HT-29 (cell line): ENCODE results near the gene UGCG. TPM values are rescaled to one million over a fixed set of nuclear protein-coding genes. Genes with fewer than 3 reads are reported as not detected.
"Not testable (repeated sequence)": the region's sequence is repeated elsewhere in the genome, so short reads cannot be mapped to it uniquely, and the experiment has no call there.

Experiments
- DNase-seq: peaks from one replicate; pipeline ENCODE4 v3.0.0-alpha.2; 2015; ENCODE audit warnings: low spot score
- total RNA-seq: library from RNA; depleted of rRNA; stranded (reverse); fragments of >200 nt; shearing (Covaris generic); gene quantifications from 2 replicates; pipeline ENCODE4 v1.2.3, GENCODE V29; 2014

The UGCG gene
- total RNA-seq, 1 experiment from 2014 or later, result 38.0 TPM

DNA sequence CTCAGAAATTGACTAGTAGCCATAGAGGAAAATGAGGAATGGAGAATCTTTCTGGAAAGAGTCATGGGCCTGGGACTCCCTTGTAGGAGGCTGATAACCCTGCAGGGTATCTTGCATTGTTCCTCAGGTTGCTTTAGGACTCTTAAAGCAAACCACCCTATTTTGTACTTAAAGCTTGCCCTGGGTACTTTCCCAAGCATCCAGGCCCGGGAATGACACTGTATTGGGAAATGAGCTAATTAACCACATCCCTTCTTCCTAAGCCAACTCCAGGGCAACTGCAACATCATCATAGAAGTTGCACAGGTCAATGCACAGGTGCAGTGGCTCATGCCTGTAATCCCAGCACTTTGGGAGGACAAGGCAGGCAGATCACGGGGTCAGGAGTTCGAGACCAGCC is 55.9 kb downstream of the UGCG start:
- no peak for DNase-seq

DNA sequence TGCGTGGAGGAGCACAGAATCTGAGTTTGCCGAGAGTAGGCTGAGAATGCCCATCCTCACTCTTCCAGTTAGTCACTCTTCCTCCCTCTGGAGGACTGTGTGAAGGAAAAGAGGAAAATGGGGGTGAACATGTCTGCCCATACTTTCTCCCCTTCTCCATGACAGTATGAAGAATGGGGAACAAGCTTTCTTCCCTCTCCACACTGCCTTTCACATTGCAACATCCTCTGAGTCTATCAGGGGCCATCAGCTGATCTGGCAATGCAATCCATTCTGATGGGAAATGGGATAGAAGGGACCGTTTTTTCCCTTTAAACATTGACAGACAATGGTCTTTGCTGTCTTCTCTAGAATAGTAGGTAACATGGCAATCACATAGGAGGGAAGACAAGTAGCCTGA is 56.8 kb downstream of the UGCG start:
- no peak for DNase-seq

DNA sequence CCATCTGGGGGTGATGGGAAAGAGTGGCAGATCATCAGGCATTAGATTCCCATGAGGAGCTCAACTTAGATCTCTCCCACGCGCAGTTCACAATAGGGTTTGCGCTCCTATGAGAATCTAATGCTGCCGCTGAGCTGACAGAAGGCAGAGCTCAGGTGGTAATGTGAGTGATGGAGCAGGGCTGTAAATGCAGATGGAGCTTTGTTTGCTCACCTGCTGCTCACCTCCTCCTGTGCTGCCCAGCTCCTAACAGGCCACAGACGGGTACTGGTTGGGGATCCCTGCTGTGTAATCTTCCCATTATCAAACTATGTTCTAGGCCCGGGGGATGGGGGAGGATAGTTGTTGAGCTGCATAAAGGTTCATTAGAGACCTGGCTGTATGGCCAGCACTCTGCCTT is 58.4 kb downstream of the UGCG start:
- no peak for DNase-seq

DNA sequence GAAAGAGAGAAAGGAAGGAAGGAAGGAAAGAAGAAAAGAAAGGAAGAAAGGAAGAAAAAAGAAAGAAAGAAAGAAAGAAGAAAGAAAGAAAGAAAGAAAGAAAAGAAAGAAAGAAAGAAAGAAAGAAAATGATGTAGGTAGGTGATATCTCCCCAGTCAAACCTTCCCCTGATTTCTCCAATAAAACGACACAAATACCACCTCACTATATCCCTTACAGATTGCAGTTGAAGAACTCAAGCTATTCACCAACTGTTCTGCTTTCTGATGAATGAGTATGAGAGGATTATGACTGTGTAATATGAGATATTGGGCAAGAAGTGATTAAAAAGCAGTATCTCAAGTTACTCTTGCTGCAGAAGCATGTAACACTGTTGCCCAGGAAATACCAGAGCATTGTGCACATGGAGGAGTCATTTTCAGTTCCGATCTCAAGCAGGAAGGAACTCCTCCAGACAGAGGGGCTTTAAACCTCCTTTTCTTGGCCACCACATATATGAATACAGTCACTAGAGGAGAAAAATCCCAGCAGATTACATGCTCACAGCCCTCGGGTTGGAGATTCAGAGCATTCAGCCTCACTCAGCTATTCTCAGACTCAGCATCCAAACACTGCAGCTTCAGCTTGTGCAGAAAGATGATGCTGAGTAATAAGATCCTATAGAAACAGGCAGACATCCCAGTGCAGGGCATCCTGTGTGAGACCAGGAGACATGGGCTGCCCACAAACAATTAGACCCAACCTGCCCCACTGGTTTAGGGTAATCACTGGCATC is 61.4 kb downstream of the UGCG start:
- DNase-seq, result no peak

DNA sequence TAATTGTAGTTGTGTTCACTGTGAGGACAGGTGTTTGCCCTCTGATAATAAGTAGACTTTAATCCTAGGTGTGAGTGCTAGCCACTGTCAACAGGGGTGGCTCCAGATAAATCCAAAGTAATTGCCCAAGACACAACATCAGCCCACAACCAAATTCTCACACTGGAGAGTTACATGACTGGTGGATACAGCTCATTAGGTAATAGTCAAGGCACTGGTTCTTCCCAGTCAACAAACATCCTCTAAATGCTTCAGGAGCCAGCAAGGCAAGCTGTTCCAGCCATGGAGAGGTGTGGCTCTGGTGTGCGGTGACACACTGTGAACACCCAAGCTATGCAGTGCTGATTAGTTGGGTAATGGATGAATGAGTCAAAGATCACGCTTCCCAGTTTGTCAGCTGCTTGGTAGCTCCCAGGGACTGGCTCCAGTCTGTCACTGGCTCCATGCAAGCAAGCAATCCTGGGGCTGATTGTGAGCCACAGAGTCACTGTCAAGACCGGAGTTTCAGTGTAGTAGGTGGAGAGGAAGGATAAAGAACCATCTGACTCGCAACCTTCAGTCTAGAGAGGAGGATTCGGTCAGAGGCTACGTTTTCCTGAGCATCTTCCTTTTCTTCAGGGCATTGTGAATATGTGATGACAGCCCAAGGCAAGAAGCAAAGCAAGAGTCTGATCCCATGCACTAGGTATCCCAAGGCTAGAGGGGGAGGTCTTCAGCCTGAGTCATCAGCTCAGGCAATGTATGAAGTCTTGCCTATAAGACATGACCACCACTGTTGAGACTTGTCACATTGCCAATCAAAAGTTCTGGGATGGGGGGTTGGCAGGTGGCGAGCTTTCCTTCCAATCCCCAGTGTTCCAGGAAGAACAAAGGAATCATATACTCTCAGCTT is 63.1 kb downstream of the UGCG start:
- DNase-seq, result no peak

DNA sequence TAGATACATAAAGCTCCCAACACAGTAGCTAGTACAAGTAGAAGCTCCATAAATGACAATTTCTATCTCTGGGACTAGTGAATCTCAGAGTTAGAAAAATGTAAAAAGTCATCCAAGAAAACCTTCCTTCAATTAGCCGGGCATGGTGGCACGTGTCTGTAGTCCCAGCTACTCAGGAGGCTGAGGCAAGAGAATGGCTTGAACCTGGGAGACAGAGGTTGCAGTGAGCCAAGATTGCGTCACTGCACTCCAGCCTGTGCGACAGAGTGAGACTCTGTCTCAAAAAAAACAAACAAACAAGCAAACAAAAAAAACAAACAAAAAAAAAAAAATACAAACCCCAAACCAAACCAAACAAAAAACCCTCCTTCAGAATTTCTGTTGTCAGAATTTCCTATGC is 63.9 kb downstream of the UGCG start:
- DNase-seq, result not testable (repeated sequence)

DNA sequence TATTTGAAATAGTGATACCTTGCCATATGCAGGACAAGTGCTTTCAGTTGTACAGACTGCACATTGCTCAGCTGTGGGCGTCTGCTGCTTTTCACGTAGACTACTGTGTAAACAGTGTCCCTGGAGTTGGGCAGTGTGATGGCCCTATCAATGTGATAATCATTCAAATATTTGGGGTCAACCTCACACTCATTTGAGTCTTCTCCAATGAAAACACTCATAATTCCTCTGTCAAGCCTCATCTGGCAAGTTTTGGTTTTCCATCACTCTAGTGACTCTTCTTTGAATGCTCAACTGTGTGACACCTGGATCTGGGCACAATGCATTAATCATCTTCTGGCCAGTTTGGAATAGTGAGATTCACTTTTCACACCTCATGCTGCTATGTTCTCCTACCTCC is 64.4 kb downstream of the UGCG start:
- no peak for DNase-seq

DNA sequence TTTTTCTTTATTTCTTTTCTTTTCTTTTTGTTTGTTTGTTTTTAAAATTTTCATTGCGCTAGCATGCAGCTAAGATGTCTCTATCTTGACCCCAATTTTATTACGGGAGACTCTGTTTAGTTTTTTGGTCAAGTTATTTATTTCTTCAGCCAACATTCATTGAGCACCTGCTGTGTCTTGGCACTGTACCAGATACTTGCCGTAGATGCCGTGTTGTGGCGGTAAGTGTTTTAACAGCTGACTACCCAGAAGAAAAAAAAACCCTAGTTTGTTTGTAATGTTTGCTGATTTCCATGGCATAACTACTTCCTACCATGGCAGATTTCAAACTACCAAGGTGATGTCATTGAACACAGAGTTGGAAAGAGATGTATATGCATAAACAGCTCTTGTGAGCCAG is 65.0 kb downstream of the UGCG start:
- no peak for DNase-seq

DNA sequence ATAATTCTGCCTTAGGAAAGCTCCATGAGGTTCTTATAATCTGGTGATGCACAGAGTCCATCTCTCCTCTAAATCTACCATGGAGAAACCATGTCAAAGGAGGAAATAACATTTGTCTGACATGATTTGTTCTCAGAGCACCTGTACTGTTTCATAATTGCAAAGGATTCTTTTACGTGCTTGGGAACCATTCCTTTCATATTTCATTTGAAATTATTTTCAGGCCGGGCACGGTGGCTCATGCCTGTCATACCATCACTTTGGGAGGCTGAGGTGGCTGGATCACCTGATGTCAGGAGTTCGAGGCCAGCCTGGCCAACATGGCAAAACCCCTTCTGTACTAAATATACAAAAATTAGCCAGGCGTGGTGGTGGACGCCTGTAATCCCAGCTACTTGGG is 65.4 kb downstream of the UGCG start:
- no peak for DNase-seq

DNA sequence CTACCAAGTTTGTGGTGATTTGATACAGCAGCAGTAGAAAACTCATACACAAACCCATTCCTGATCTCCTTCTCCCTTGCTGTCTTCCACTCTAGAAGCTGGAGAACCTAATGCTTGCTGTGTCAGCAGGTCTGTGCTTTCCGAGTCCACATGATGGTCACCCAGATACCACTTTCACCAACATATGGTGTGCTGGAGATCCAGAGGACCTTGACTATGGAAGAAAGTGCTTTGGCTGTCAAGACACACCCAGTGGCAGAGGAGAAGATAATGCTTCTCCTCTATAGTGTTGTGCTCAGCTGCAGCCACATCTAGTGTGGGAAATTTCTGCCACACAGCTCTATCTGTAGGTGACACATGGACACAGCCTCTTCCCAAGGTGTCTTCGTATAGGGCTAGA is 67.4 kb downstream of the UGCG start:
- no peak for DNase-seq

DNA sequence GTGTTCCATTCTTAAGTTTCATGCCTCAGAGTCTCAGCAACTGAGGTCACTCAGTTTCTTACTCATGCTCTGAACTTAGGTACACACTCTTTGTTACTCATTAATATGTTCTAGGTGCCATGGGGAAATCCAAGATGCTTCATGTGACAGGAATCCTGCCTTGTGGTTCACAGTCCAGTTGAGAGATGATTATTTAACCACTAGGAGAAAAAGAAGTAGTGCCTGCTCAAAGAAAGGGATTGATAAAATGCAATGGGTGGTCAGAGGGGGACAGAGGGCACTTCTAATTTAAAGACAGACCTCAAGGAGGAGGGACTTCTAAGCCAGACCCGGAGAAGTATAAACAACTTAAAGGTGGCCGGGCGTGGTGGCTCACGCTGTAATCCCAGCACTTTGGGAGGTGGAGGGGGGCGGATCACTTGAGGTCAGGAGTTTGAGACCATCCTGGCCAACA is 69.0 kb downstream of the UGCG start:
- DNase-seq, result peak; percentile 77

DNA sequence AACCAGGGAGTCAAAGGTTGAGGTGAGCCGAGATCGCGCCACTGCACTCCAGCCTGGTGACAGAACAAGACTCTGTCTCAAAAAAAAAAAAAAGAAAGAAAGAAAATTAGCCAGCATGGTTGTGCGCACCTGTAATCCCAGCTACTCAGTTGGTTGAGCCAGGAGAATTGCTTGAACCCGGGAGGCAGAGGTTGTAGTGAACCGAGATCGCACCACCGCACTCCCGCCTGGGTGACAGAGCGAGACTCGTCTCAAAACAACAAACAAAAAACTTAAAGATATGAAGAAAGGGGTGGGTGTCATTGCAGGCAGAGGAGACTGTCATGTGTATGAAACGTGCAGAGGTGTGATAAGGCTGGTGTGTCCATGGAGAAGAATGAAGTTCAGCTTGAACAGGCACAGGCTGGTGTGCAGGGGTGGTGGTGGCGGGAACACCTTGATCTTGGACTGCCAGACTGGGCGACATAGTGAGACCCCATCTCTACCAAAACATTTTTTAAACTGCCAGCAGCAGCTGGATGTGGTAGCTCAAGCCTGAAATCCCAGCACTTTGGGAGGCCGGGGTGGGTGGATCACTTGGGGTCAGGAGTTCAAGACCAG is 69.6 kb downstream of the UGCG start:
- DNase-seq, result no peak

DNA sequence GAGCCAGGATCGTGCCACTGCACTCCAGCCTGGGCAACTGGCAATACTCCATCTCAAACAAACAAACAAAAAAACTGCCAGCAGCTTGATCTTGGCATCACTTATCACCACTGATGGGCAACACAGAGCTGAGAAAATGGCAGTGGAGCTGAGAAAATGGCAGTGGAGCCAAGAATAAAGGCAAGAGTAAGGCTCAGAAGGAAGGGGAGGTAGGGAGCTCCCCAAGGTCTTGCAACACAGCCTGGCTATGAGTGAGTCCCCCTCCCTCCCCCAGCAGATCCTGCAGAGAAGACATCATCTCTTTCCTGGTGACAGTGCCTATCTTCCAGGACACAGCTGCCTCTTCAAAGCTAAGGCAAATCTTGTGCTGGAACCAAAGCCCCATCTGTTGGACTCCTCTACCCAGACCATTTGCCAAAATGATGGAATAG is 70.3 kb downstream of the UGCG start:
- no peak for DNase-seq

DNA sequence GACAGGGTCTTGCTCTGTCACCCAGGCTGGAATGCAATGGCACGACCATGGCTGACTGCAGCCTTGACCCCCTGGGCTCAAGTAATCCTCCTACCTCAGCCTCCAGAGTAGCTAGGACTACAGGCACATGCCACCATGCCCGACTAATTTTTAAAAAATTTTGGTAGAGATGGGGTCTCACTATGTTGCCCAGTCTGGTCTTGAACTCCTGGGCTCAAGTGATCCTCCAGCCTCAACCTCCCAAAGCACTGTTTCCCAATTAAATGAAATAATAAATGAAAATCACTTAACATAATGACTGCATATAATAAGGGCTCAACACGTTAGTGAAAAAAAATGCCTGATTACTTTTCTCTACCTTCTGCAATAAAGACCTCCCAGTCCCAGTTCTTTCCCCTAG is 71.0 kb downstream of the UGCG start:
- no peak for DNase-seq

DNA sequence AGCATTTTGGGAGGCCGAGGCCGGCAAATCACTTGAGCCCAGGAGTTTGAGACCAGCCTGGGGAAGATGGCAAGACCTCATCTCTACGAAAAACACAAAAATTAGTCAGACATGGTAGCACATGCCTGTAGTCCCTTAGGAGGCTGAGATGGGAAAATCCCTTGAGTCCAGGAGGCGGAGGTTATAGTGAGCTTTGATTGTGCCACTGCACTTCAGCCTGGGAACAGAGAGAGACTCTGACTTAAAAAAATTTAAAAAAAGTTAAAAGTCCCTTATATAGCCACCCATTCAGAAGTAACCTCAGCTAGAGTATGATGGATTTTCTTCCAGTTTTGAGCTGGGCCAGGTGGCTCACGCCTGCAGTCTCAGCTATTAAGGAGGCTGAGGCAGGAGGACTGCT is 72.4 kb downstream of the UGCG start:
- no peak for DNase-seq

DNA sequence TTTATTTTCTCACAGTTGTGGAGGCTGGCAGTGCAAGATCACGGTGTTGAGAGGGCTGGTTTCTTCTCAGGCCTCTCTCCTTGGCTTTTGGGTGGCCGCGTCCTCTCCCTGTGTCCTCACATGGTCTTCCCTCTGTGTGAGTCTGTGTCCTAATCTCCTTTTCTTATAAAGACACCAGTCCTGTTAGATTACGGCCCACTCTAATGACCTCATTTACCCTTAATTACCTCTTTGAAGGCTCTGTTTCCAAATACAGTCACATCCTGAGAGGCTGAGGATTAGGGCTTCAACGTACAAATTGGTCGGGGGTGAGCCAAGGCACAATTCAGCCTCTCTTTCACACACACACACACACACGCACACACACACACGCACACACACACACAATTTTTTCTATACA is 73.0 kb downstream of the UGCG start:
- DNase-seq, result no peak

DNA sequence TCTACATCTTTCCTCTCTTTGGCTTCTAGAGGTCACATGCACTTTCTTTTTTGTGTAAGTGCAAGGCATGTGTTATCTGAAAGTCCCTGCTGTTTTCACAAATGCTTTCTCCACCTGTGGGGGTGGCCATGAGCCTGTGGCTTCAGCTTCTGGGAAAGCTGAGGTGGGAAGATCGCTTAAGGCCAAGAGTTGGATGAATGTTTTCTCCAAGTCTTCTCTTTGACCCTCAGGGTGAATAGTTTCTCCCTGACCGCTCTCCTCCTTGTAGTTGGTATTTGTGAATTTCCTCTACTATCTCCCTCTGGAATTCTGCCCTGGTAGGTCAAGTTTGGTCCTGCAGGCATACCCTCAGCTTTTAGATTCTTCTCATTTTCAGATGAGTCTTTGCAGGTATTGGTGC is 74.2 kb downstream of the UGCG start:
- no peak for DNase-seq

DNA sequence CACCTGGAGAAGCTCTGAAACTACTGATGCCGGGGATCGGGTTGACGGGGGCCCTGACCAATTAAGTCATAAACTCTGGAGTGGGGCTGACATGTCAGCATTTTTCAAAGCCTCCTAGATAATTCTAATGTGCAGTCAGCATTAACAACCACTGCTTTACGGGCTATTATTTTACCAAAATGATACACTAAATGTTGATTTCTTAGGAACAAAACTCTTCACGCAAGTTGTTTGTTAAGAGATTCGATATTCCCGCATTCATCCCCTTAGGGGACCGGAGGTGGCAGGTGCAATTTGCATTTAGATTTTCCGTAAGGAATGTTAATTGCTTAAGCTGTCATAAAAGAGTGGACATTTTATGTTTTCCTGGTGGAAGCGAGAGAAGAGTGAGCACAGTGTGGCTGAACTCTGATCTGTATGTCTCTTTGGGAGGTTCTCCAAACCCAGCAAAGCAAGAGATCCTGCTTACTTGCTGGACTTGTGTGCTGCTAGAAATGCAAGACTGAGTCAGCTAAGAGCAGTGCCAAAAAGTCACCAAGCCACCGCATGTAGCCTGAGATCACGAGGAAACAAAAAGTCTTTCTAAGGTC is 77.6 kb downstream of the UGCG start:
- DNase-seq, result no peak

DNA sequence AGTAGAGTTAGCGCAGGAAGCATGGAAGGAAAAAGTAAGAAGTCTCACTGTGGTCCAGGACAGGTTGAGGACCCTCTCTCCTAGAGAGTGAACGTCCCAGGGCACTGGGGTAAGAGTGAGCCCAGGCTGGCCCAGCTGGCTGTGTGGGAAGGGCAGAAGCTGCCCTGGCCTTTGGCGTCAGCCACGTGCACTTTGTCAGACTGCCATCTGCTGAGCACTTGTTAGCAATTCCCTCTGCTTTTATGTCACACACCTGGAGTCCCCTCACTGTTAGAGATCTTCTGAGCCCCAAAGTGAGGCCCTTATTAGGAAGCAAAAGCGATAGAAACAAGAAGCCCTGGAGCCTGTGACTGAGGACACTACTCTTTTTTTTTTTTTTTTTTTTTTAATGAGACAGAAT is 79.1 kb downstream of the UGCG start:
- DNase-seq, result peak; percentile 54

DNA sequence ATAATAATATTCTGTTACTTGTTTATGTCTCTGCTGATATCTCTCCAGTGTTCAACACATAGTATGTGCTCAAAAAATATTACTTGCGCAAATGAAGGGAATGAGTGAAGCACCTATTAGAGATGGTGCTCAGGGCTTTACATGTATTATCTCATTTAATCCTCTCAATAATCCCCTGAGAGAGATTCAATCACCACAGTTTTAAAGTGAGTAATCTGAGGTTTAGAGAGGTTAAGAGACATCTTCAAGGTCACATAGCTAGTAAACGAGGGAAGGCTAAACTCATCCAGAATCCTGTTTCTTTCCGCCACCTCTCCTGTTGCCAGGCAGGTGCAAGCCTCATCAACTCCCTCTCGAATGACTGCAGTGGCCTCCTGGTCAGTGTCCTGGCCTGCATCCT is 82.0 kb downstream of the UGCG start:
- no peak for DNase-seq

DNA sequence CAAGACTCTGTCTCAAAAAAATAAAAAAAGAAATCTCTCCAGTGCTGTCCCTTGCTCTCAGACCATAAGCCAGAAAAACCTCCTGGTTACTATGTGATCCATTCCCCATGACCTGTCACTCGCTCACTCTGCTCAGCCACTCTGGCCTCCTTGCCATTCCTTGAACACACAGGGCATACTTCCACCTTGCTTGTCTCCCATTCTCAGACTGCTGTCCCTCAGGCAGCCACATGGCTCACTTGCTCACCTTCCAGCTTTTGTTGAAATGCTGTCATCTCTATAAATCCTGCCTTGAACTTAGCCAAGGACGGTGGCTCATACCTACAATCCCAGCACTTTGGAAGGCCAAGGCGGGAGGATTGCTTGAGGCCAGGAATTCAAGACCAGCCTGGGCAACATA is 82.9 kb downstream of the UGCG start:
- DNase-seq, result no peak

DNA sequence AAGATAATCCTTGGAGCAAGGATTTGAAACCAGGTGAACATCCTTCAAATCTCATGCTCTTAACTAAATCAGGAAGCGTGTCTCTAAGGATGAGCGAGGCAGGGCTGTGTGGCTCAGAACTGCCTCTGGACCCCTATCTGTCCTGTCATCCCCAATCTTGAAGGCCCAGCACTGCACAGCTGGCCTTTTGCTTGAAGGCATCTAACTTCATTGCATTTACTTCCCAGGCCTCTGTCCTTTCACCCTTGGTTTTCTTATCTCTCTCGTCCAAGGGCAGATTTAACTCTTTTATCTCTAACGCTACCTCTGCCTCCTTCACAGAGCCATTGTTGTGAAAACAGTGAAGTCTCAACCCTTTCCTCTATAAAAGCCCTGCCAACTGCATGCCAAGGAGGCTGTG is 83.8 kb downstream of the UGCG start:
- no peak for DNase-seq
